HG03342 (cell line): ENCODE results near the gene HCN1.

Experiments used
- ATAC-seq: cut with Tn5 transposase; IDR thresholded peaks from one replicate; pipeline ENCODE4 v1.9.1; 2021; ENCODE audit warnings: mild to moderate bottlenecking, moderate library complexity; ENCODE audit not compliant: unreplicated experiment

Gene HCN1

GRCh38 chr5:45696206-45696836 is at the start of gene HCN1:
HCN1 (minus strand) TSS chr5:45696380.
- ATAC-seq = peak; percentile 88

DNA sequence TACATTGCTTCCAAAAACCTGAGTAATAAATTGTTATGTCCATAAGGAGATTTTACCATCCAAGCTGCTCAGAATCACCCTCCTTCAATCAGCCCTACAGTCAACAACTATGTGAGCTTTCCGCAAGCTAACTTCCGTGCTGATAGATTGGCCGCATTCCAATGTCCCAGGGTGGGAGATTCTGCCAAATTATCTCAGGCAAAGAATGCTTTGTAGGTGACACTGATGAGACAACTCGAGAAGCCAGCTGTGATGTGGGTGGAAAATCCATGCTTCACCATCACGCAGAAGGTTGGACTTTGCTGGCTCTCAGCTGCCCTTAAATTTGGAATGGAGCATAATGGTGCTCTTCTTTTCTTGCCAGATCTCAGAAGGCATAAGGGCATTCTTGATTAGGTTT is 44.9 kb upstream of the HCN1 start:
- ATAC-seq = no peak

DNA sequence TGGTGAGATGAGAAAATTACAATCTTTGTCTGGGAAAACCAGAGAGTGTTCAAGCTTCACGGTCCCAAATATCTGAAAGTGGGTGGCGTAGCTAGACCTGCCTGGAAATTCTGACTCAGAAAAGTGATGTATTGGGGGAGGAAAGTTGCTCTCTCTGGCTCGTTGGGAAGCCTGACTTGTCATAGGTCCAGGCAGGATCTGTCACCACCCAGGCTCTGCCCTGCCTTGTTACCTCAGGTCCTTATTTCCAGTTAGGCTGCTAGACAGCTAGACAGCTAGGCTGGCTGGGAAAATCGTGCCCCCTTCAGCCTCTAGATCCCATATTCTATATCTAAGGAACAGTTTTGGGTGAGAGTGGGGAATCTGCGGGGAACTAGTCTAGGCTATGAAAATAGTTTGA is 41.0 kb upstream of the HCN1 start:
- ATAC-seq = no peak

DNA sequence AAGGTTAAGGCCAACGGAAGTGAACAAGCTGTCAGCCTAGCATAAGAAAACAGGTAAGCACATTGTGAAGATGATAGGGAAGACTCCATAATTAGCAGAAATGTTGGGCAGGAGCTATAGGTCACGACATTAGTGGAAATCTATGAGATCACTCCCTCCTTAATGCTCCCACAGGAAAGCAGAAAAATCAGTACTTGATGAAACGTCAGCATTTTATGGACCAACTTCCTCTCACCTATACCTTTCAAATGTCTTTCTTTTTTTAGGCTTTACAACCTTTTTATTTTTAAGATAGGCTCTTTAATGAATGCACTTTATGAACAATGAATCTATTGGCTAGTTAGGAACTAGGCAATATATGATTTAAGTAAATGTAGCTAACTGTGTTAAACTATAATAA is 29.4 kb upstream of the HCN1 start:
- no peak for ATAC-seq

GRCh38 chr5:45697201-45697600 is 1.0 kb upstream of the HCN1 start:
- no peak for ATAC-seq

GRCh38 chr5:45695804-45696156 is 400 bp downstream of the HCN1 start:
- no peak for ATAC-seq

DNA sequence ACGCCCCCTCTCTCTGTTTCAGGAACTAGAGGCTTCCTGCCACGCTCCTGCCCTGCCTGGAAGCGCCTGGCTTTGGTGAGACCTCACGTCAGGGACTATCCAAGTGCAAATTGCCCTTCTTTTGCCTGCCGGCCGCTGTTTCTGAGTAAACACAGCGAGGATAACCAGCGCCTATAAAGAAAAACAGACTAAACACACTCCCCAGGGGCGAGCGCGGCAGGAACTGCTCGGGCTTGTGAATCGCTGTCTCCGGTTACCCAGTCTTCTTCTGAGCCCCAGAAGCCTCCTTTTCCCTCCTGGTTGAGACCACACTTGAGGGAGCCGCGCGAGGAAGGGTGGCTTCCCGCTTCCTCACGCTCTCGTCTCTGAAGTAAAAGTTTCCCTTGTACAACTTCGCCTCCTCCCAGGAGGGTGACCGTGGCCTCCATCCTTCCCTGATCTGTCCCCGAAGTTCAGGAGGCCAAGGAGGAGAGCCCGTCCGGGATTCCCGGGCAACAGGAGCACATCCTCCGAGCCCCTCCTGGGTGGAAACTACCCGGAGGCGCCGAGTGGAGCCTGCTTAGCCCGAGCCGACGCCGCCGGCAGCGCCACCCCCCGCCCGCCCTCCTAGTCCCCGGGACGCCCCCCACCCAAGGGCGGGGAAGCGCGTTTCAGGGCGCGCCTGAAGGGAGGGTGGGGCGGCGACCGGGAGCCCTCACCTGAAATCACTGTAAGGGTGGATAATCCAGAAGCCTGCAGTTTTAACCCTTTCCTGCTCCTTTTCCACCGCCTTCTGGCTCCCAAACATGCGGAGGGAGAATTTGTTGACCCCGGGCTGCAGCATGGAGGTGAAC is 993 bp downstream of the HCN1 start:
- no peak for ATAC-seq

GRCh38 chr5:45694255-45694814 is 1.8 kb downstream of the HCN1 start:
- no peak for ATAC-seq

DNA sequence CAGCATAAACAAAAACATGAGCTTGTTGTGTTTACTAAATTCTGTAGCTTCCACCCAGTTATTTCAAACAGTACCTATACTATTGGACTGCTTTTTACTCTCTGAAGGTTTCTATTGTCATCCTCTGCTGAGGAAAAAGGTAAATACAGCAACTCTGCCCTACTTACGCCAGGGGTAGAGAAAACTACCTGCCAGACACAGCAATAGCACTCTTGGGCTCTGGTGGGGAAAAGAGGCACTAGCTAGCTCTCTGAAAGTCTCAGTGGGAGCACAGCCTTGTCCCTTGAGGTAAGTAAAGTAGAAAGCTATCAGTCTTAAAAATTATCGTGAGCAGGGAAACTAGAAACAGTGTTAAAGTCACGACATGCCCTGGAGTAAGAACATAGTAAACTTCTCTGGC is 3.7 kb downstream of the HCN1 start:
- ATAC-seq = no peak

DNA sequence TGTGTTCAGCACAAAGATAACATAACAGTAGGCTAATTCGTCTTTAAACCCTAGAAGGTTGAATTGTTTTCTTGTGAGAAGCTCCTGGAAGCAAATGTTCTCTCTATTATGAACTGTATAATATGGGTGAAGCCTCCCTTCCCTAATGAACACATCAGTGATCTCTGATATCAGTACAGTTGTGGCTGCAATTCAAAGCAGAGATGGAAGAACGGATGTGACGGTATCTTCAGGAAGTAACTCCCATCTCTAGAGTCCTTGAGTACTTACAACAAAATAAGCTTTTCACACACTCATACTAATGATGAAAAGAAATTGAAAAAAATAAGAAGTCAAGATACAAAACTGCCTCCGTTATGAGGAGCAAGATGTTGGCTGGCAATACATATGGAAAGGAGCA is 4.5 kb downstream of the HCN1 start:
- ATAC-seq = no peak

GRCh38 chr5:45687701-45688100 is 8.5 kb downstream of the HCN1 start:
- no peak for ATAC-seq

GRCh38 chr5:45686620-45687019 is 9.6 kb downstream of the HCN1 start:
- ATAC-seq = no peak

DNA sequence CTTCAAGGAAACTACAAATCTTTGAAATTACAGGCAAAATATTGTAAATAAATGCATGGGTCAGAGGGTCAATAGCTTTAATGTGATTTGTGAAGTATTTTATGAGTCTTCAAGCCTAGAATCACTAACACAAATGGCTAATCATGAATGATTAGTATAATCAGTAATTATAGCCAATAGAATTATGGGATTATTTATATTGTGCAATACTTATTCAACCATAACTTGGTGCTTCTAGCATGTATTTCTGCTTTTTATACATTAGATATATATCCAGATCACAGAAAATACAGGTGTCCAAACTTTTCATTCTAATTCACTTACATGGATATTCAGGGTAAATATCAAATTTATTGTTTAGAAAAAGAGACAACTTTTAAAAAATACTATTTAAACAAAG is 12.1 kb downstream of the HCN1 start:
- no peak for ATAC-seq

- ATAC-seq = no peak
These were observed 15.2 kb downstream of the HCN1 start for GRCh38 chr5:45680950-45681349.

DNA sequence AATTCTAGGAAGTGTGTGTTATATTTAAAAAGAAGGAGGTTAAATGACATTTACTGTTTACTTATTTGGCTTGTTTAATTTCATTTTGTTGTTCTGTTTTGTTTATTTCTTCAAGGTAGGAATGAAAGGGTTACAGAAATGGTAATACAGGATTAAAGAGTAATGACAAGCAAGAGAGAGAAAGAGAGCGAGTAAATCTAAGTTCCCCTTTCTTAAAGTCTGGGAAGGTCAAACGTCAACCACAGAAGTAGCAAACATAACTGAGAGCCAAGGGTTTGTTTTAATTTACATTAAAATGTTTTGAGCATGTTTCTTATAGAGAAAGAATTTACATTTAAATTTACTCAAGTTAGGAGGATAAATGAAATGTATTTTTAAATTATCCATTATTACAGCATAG is 18.7 kb downstream of the HCN1 start:
- no peak for ATAC-seq

GRCh38 chr5:45672271-45672670 is 23.9 kb downstream of the HCN1 start:
- no peak for ATAC-seq

DNA sequence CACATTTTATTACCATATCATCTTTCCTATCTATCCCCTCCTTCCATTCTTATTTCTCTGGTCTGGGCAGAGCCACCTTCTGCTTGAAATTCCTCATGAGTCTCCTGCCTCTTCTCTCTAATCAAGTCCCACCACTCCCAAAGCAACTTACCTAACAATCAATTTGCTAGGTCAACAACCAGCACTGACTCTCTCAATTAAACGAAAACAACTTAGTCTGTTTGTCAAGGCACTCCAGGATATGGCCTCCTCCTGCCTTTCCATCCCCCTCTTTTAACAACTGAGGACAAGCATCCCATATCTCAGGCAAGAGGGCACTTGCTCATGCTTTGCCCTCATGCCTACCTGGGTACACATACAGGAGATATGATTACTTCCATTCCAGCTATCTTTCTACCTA is 47.4 kb downstream of the HCN1 start:
- ATAC-seq = no peak

DNA sequence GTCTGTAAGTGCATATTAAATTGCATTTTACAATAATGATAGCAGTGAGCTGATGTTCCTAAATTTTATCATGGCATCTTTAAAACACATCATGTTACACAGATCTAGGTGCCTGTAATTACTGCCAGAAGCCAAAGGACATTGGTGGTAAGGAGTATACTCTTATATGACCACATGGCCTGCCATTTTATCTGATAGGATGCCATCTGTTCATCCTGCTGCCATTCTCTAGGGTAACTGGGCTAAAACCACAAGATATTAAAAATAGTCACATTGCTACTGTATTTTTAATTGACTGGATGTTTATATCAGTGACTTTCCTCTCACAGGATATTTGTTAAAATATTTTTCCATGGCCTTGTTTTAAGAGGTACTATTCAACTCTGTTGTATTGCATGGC is 53.1 kb downstream of the HCN1 start:
- no peak for ATAC-seq

DNA sequence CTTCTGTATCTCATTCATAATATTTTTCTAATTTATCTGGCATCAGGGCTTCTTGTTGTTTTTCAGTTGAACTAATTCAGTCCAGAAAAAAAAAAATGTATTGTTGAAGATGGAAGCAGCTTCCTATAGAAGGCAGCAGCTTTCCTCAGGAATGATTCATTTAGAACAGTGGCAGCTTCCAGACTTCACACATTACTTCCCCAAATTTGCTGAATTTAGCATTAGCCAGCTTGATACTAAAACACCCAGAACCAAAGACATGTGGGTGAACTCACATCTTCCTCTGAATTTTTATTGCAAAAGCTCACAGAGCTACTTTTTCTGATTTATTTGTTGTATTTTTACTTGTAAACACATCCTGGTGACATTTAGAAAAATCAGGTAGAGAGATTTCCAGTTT is 53.8 kb downstream of the HCN1 start:
- ATAC-seq = no peak

DNA sequence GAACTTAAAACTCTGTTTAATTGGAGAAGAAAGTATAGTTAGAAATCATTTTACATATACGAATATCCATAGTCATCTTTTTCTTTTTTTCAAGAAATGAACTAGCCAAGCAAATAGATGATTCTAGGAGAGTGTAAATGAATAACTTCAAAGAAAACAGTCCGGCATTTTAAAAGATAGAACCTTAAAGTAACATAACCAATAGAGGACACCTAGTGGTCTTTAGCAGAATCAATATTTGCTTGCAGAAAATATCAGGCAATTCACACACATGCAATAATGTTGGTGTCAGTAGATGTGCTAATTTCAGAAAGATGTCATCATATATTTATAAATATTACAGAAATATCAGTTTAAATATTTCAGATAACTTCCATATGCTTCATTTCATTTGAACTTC is 57.1 kb downstream of the HCN1 start:
- no peak for ATAC-seq

GRCh38 chr5:45627076-45627656 is 69.0 kb downstream of the HCN1 start:
- ATAC-seq = no peak

DNA sequence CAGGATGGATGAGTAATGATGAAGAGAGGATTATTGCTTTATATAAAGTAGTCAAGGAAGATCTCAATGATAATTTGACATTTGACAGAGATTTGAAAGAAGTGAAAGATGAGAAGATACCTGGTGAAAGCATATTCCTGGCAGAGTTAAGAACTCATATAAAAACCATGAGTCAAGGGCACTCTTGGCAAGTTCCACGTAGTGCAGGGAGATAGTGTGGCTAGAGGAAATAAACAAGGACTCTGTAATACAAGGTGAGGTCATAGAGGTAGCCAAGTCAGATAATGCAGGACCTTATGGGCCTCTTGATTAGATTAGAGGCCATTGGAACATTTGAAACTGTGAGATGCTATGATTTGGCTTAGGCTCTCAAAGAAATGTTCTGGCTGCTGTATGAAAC is 72.3 kb downstream of the HCN1 start:
- no peak for ATAC-seq
